Activated CD4-positive, CD25-positive, alpha-beta regulatory T cell treated with anti-CD3 and anti-CD28 coated beads, Interleukin-2, amount 50 U/mL, for 16 hours (primary cell): ENCODE data around the gene ATP8B3.

Experiments
- DNase-seq: peaks from one replicate; pipeline ENCODE4 v3.0.0-alpha.2; 2020; ENCODE audit warnings: low read depth, low spot score

ATP8B3 gene

GRCh38 chr19:1744822-1745563 lies 67.1 kb downstream of the ATP8B3 start:
- DNase-seq = no peak

GRCh38 chr19:1744133-1744665 lies 67.9 kb downstream of the ATP8B3 start:
- DNase-seq = no peak

GRCh38 chr19:1742989-1743696 lies 68.9 kb downstream of the ATP8B3 start:
- DNase-seq = no peak

GRCh38 chr19:1739960-1740629 lies 72.0 kb downstream of the ATP8B3 start:
- DNase-seq = no peak

GRCh38 chr19:1736927-1737326 lies 75.1 kb downstream of the ATP8B3 start:
- no peak for DNase-seq

- DNase-seq = no peak
These were observed 75.8 kb downstream of the ATP8B3 start for GRCh38 chr19:1736280-1736679.

GRCh38 chr19:1734321-1734966 lies 77.6 kb downstream of the ATP8B3 start:
- no peak for DNase-seq
